Measurements from ENCODE around the gene NEO1.
A peak's percentile ranks its signal among the peaks of the same experiment; 100 is the strongest.

GRCh38 chr15:73051807-73052652 is at the start of gene NEO1:
- TF ChIP-seq, protein P1, sequence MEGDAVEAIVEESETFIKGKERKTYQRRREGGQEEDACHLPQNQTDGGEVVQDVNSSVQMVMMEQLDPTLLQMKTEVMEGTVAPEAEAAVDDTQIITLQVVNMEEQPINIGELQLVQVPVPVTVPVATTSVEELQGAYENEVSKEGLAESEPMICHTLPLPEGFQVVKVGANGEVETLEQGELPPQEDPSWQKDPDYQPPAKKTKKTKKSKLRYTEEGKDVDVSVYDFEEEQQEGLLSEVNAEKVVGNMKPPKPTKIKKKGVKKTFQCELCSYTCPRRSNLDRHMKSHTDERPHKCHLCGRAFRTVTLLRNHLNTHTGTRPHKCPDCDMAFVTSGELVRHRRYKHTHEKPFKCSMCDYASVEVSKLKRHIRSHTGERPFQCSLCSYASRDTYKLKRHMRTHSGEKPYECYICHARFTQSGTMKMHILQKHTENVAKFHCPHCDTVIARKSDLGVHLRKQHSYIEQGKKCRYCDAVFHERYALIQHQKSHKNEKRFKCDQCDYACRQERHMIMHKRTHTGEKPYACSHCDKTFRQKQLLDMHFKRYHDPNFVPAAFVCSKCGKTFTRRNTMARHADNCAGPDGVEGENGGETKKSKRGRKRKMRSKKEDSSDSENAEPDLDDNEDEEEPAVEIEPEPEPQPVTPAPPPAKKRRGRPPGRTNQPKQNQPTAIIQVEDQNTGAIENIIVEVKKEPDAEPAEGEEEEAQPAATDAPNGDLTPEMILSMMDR (IDR thresholded peaks at IDR 0.05; ENCODE audit: poor library complexity, severe bottlenecking): peak; percentile 11
- TF ChIP-seq EP300 (conservative IDR thresholded peaks at IDR 0.05; ENCODE audit: poor library complexity, severe bottlenecking) (peak; percentile 48), RAD21 (conservative IDR thresholded peaks at IDR 0.05) (peak; percentile 49), SMC3 (conservative IDR thresholded peaks at IDR 0.05; ENCODE audit: poor library complexity) (peak; percentile 60)

Measured in neural cell (in vitro differentiated cells).